NCI-H2227 treated with DMSO at 0.1 percent for 48 hours (cell line): ENCODE results near the gene TOM1L2.

Experiments used
- DNase-seq: peaks from one replicate; lab custom pipeline; 2025; lab: John Stamatoyannopoulos, UW

TOM1L2 gene

DNA sequence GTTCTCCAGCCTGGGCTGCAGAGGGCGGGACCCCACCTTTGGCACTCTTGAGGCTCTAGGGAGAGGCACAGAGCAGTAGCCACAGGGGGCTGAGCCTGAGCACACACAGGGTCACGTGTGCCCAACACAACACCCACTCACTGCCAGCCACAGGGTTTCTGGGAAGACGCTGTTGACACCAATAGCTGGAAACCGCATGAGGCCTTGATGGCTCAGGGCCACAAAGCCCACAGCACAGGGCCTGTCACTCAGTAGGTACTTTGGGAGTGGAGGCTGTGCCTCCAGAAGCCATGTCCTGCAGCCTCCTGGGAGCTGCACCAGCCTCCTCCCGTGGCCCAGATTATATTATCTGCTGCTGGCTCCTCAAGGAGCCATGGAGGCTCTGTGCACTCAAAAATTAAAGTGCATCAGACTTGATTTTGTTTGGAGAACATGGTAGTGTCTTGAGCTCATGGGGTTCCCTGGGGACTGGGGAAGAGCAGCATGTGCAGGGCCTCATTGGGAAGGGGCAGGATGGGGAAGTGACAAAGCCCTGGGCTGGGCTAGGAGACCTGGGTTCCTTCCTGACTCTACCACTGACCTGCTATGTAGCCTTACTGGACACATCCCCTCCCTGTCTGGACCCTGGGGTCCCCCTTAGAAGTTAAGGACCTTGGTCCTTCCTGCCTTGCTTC, 122.9 kb downstream of the TOM1L2 start:
- DNase-seq, result no peak

GRCh38 chr17:17848311-17849082, 123.7 kb downstream of the TOM1L2 start:
- no peak for DNase-seq

- no peak for DNase-seq
Measured at GRCh38 chr17:17847726-17848125, 124.5 kb downstream of the TOM1L2 start.

DNA sequence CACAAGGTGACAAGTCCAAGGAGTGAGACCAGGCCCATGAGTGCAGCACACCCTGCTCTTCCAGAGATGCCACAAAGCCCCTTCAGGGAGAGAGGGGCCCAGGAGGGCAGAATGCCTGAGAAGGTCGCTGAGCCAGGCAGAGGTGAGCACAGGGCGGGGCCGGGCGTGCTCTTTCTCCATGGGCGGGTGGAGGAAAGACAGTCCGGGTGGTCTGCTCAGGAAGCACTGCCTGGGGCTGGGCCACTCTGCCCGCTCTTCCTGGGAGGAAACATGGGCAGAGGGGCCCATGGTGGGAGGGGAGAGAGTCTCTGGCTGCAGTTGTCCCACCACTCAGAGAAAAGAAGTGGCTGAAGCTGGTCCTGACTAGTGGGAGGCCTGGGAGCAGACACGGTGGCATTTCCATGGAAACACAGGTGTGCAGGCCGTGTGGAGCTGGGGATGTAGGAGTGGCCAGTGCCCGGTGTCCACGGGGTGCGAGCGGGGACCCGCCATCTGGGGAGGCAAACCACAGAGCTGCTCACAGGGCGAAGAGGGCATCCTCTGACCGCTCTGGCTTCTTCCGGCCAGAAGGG, 125.0 kb downstream of the TOM1L2 start:
- DNase-seq, result no peak

DNA sequence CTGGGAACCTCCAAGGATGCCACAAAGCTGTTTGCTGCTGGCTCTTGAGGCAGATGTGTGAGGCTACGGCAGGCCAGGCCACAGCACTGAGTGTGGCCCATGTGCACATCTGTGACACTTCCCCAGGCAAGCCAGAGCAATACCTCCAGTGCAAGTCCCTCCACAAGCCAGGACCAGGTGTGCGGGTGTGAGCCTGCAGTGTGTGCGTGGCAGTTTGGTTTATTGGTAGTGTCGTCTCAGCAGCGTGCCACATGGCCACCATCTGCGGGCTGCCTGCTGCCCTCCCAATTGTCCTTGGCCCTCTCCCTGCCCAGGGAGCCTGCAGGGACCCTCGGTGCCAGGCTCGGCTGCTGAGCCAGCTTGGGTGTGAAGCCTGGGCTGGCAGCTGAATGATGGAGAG, 125.6 kb downstream of the TOM1L2 start:
- no peak for DNase-seq

DNA sequence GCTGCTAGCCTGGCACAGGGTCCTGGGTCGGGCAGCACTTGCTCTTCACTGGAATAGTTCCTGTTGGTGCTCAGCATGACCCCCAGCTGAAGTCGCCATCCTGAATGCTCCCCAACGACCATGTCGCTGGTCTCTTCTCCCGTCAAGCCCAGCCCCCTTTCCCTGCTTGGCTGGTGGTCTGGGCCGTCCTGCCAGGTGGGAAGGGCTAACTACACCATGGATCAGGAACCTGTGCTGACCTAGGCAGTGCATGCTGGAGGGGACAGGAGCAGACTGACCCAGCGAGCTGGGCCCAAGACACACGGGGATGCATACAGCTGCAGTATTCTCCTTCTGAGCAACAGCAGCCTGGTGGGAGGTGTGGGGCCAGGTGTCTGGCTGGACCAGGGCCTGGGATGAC, 126.2 kb downstream of the TOM1L2 start:
- DNase-seq, result no peak

- DNase-seq, result no peak
Measured at GRCh38 chr17:17845046-17845775, 127.0 kb downstream of the TOM1L2 start.

- no peak for DNase-seq
Measured at GRCh38 chr17:17844500-17844899, 127.7 kb downstream of the TOM1L2 start.

- DNase-seq, result no peak
Measured at GRCh38 chr17:17844079-17844478, 128.1 kb downstream of the TOM1L2 start.

DNA sequence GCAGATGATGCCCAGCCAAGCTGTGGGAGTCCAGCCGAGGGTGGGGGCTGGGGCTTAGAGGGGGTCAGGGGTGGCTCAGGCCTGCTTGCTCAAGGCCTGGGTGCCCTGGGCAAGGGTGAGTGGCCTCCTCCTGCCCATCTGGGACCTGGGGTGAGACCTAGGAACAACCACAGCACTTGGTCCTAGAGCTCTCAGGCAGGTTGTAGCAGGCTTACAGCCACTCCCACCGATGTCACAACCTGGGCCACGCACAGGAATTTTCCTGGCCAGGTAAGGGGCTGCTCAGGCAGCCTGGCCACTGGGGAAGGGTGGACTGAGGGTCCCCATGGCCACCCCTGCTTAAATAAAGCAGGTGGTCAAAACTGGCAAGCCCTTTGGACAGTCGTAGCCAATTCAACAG, 129.1 kb downstream of the TOM1L2 start:
- DNase-seq, result no peak

GRCh38 chr17:17842111-17842876, 129.9 kb downstream of the TOM1L2 start:
- DNase-seq, result no peak

DNA sequence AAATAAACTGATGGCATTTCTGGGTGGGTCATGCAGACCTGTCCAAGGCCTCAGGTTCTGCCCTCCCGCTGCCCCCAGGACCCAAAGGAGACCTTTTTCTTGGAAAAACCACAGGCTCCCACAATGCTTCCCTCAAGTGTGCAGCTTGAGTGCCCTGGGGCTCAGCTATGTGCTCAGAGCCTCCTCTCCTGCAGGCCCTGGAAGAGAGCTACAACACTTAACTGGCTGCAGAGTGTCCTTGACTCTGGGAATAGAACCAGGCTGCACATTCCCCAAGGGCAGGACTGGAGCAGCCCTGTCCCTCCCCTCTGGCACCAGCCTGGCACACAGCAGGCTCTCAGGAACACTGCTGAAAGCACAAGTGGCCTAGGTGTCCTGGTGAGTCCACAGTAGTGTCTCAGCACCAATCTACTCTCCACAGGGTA, 130.6 kb downstream of the TOM1L2 start:
- DNase-seq, result no peak

DNA sequence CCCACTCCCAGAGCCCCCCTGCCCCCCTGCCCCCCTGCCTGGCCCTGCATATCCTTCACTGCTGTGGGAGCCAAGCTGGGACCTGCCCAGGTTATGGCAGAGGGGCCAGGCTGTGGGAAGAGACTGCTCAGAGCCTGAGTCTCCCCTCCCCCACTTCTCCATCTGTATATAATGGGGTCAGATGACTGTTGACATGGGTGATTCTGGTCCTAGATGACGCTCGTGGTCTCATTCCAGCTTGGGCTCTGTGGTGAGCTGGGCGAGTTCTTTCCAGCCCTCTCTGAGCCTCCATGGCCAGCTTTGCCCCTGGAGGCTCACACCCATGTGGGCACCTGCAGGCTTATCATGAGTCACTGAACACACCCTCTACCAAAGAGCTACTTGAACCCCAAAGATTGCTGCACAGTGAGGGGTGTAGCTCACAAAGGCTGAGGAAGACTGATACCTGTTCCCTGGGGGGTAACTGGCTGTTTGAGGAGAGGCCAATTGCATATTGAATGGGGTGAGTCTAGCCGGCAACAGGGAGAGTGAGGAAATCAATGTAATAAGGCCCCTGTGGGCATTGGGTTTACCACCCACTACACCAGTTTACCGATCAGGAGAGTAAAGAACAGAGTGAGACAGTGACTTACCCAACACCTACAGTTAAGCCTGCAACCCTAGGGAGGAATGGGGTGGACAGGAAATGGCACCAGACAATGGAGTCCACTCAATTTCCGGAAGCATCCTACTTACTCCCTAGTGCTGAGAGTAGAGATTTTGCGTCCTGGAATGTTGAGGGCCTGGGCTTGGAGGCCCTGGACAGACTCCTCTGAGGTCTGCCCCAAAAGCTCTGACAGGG, 131.2 kb downstream of the TOM1L2 start:
- DNase-seq, result no peak

DNA sequence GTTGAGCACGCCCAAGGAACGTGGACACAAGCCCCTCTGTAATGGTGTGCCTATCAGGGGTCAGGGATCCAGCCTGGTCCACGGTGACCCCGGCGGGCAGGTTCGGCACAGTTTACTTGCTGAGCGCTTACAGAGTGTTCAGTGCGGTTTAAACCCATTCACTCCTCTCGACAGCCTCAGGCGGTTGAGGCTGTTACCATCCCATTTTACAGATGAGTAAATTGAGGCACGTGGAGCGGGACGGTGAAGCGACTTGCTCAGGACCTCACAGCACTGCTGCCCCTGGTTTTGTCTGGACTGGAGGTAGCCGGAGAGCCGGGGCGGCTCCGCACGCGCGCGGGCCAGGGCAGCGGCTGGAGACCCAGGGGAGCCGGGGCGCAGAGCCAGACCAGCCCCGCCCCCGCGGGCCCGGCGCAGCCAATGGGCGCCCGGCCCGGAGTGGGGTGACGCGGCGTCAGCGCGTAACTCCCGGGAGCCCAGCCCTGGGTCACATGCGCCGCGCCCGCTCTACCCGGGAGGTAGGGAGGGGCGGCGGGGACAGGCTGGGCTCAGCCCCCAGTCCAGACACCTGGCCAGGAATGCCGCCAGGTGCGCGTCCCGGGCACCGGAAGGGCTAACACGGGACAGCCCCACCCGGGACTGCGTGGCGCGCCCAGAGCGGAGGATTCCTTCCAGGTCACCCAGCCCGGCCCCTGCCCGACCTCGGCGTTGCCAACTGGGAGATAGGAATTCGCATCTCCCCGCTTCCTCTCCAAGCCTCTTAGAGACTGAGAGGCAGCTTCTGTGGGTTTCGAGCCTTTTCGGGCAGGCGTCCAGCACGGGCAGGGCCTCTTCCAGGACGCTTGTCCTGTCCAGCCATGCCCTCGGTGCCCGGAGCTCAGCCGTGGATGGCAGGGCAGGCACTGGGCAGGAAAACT, 132.2 kb downstream of the TOM1L2 start:
- no peak for DNase-seq

- DNase-seq, result no peak
Measured at GRCh38 chr17:17837966-17838962, 133.9 kb downstream of the TOM1L2 start.

DNA sequence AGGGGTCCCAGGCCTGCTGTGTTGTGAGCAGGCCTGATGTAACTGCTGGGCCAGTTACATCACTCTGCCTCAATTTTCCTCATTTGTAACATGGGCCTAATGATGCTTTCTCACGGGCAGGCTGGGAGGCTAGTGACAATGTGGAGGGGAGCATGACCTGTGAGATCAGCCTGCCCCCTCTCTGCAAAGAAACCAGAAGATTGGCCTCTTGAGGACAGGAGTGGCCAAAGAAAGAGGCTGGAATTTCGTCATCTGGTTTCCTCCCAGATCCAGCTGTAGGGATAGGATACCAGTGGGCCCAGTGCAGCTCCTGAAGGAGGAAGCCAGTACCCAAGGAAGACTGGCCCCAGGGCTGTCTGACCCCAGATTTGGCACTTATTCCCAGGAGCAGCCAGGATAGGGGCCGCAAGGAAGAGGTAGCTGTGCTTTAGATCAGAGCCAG, 134.8 kb downstream of the TOM1L2 start:
- no peak for DNase-seq

GRCh38 chr17:17836818-17837379, 135.3 kb downstream of the TOM1L2 start, which contains the start of gene SREBF1:
SREBF1 (minus strand) TSS chr17:17836986; CDS start chr17:17836817, 169 bp downstream.
- DNase-seq, result no peak

- peak; percentile 81 for DNase-seq
Measured at GRCh38 chr17:17836250-17836817, 135.9 kb downstream of the TOM1L2 start.
